ENCODE results near the gene CDH23.

DNA sequence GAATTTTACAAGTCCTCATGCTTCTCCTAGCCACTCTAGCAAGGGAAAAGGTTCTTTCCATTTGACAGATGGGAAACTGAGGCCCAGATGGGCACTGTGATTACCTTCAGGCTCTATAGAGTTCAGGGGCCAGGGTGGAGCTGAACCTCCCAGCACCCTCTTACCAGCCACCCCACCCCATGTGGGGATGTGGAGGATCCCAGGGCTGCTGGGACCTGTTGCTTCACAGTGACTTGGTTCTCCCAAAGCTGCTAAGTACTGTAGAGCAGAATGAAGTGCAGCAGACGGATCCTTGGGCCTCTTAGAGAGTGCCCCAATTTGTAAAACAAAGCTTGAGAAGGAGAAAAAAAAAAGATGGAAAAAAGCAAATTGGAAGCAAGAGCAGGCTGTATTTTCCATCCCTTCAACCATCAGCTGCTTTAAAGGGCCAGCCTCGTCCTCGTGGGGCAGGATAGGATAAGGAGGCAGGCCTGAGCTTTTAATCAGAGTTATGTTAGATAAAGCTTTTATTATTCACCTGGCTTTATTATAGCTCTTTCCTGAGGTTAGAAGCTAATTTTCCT, 147.0 kb downstream of the CDH23 start:
- TF ChIP-seq, protein P1, sequence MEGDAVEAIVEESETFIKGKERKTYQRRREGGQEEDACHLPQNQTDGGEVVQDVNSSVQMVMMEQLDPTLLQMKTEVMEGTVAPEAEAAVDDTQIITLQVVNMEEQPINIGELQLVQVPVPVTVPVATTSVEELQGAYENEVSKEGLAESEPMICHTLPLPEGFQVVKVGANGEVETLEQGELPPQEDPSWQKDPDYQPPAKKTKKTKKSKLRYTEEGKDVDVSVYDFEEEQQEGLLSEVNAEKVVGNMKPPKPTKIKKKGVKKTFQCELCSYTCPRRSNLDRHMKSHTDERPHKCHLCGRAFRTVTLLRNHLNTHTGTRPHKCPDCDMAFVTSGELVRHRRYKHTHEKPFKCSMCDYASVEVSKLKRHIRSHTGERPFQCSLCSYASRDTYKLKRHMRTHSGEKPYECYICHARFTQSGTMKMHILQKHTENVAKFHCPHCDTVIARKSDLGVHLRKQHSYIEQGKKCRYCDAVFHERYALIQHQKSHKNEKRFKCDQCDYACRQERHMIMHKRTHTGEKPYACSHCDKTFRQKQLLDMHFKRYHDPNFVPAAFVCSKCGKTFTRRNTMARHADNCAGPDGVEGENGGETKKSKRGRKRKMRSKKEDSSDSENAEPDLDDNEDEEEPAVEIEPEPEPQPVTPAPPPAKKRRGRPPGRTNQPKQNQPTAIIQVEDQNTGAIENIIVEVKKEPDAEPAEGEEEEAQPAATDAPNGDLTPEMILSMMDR (conservative IDR thresholded peaks at IDR 0.05 in 1 of 2, IDR thresholded peaks at IDR 0.05 in 1 of 2; ENCODE audit: extremely low read depth in 1 of 2, insufficient read depth in 1 of 2, low read depth in 1 of 2, low read length in 2 of 2) = no peak
- TF ChIP-seq EZH2 (IDR thresholded peaks at IDR 0.05; ENCODE audit: borderline replicate concordance, low read length) = no peak
